B cell (primary cell): ENCODE measurements around the gene ANTXR2. TPM values are rescaled to one million over a fixed set of nuclear protein-coding genes. Genes with fewer than 3 reads are reported as not detected.

ENCODE experiments used
- ATAC-seq: fragments of 200-7000 bp; cut with Tn5 transposase; one replicate; pipeline ENCODE4 v1.10.0; 2021; ENCODE audit warnings: low read depth, mild to moderate bottlenecking, moderate number of reproducible peaks, moderate library complexity
- CTCF ChIA-PET: fragments of 350-600 bp; sonication (Branson Sonifier 250); formaldehyde crosslinking; loops from one replicate; lab custom pipeline; 2021; ENCODE audit warnings: antibody characterized with exemption, inconsistent platforms; lab: Charles Lee
- POLR2A ChIA-PET: fragments of 350-600 bp; sonication (Branson Sonifier 250); formaldehyde crosslinking; loops from one replicate; lab custom pipeline; 2021; ENCODE audit warnings: antibody characterized with exemption; lab: Charles Lee
- DNase-seq: peaks from one replicate; pipeline ENCODE4 v3.0.0; 2013
- H2AFZ ChIP-seq: 2 replicates; pipeline ENCODE4 v1.6.1; 2012; ENCODE audit warnings: mild to moderate bottlenecking, low read depth, low read length; ENCODE audit not compliant: insufficient read depth, poor library complexity, severe bottlenecking
- H3K27ac ChIP-seq, 2 donors: 1 replicate in 1 of 2; 2 replicates in 1 of 2; pipeline ENCODE4 v1.5.1; 2012 to 2013; ENCODE audit warnings: low read length in 2 of 2, mild to moderate bottlenecking in 2 of 2, moderate library complexity in 1 of 2
- H3K27me3 ChIP-seq, 4 experiments: fragments of 200-600 bp in 1 of 4; sonication (generic) in 1 of 4; replicated peaks in 1 of 4; 1 replicate in 2 of 4; 2 replicates in 2 of 4; pipeline versions ENCODE4 v1.6.1 to v1.7.0; 2013 to 2016; ENCODE audit warnings: low read length in 3 of 4, mild to moderate bottlenecking in 2 of 4, mixed read lengths in 1 of 4, moderate library complexity in 1 of 4; ENCODE audit not compliant: insufficient read depth in 4 of 4, control insufficient read depth in 3 of 4; ENCODE audit errors: control extremely low read depth in 1 of 4
- H3K36me3 ChIP-seq, 2 experiments: replicated peaks in 1 of 2; 1 replicate in 1 of 2; 2 replicates in 1 of 2; pipeline versions ENCODE4 v1.6.1 to v1.7.1; 2013; ENCODE audit warnings: low read length in 1 of 2; ENCODE audit not compliant: insufficient read depth in 2 of 2, control insufficient read depth in 1 of 2; ENCODE audit errors: control extremely low read depth in 1 of 2, extremely low read depth in 1 of 2
- H3K4me1 ChIP-seq, 2 donors: fragments of 200-600 bp in 1 of 2; sonication (generic) in 1 of 2; 1 replicate in 1 of 2; 2 replicates in 1 of 2; pipeline versions ENCODE4 v1.5.1 to v1.6.1; 2013 to 2017; ENCODE audit warnings: low read length in 2 of 2; ENCODE audit not compliant: control insufficient read depth in 2 of 2, insufficient read depth in 2 of 2
- H3K4me2 ChIP-seq: replicated peaks from 2 replicates; pipeline ENCODE3; 2012; ENCODE audit warnings: mild to moderate bottlenecking, low read depth, low read length; ENCODE audit not compliant: poor library complexity, severe bottlenecking
- H3K4me3 ChIP-seq, 5 experiments: fragments of 200-600 bp in 1 of 5; sonication (generic) in 1 of 5; 1 replicate in 3 of 5; 2 replicates in 2 of 5; pipeline versions ENCODE4 v1.5.1 to v1.7.0; 2011 to 2016; ENCODE audit warnings: low read length in 4 of 5, mild to moderate bottlenecking in 4 of 5, low read depth in 2 of 5, control low read depth in 1 of 5, moderate library complexity in 1 of 5; ENCODE audit not compliant: insufficient read depth in 1 of 5; ENCODE audit errors: control extremely low read depth in 1 of 5, extremely low read depth in 1 of 5
- H3K79me2 ChIP-seq: fragments of 200-600 bp; sonication (generic); one replicate; pipeline ENCODE4 v1.6.0; 2016; ENCODE audit warnings: low read length; ENCODE audit not compliant: control insufficient read depth, insufficient read depth
- H3K9ac ChIP-seq: fragments of 200-600 bp; sonication (generic); 2 replicates; pipeline ENCODE4 v1.6.1; 2017; ENCODE audit warnings: mild to moderate bottlenecking, low read length, moderate library complexity
- H3K9me3 ChIP-seq, 3 donors: one replicate each; pipeline versions ENCODE4 v1.6.1 to v1.7.1; 2013; ENCODE audit warnings: low read length in 2 of 3; ENCODE audit not compliant: control insufficient read depth in 2 of 3, insufficient read depth in 1 of 3; ENCODE audit errors: control extremely low read depth in 1 of 3
- H4K20me1 ChIP-seq: 2 replicates; pipeline ENCODE4 v1.6.0; 2012; ENCODE audit warnings: mild to moderate bottlenecking, low read length; ENCODE audit not compliant: insufficient read depth, control insufficient read depth, poor library complexity, severe bottlenecking
- H3K27ac Mint-ChIP-seq: one replicate; pipeline ENCODE4 v1.8.0; 2021; ENCODE audit warnings: mixed read lengths
- H3K27me3 Mint-ChIP-seq: one replicate; pipeline ENCODE4 v1.8.0; 2021; ENCODE audit warnings: mixed read lengths
- H3K4me1 Mint-ChIP-seq: one replicate; pipeline ENCODE4 v1.8.0; 2021; ENCODE audit warnings: mixed read lengths
- H3K4me3 Mint-ChIP-seq: one replicate; pipeline ENCODE4 v1.8.0; 2021; ENCODE audit warnings: mixed read lengths
- H3K9me3 Mint-ChIP-seq: one replicate; pipeline ENCODE4 v1.8.0; 2022; ENCODE audit warnings: mixed read lengths; ENCODE audit not compliant: insufficient read depth
- EZH2 ChIP-seq: IDR thresholded peaks from 2 replicates; pipeline ENCODE4 v1.6.1; 2012; ENCODE audit warnings: borderline replicate concordance, low read depth, mild to moderate bottlenecking, moderate library complexity, low read length; ENCODE audit not compliant: insufficient read depth, poor library complexity, severe bottlenecking
- WGBS: methylation state at CpG from one replicate; pipeline ENCODE4 v1.1.5; 2013; ENCODE audit warnings: missing lambda C conversion rate; ENCODE audit not compliant: insufficient coverage; 5-methylcytosine and 5-hydroxymethylcytosine counted together
- intact Hi-C: fragments of 100-400 bp; cut with micrococcal nuclease; formaldehyde crosslinking; loops from one replicate; pipeline ENCODE4 v1.10.0; 2022
- polyA plus RNA-seq: library from polyadenylated mRNA; depleted of rRNA; stranded (reverse); fragments of >200 nt; gene quantifications from 2 replicates; pipeline ENCODE4 v1.2.3, GENCODE V29; 2012
- total RNA-seq, 2 donors: library from RNA; stranded (reverse); fragments of 120-200 nt in 1 of 2; gene quantifications; 1 replicate in 1 of 2; 2 replicates in 1 of 2; pipeline versions ENCODE4 v1.2.3 to v1.2.4, GENCODE V29; 2013 to 2022
- TF ChIP-seq, protein P1 (sequence below): fragments of 200-600 bp; IDR thresholded peaks from one replicate; pipeline ENCODE4 v1.8.0; 2022; ENCODE audit warnings: antibody characterized with exemption, mild to moderate bottlenecking

Gene ANTXR2
- total and polyA plus RNA-seq, 2 donors (not counting 1 experiment from before 2014, with no cell fraction given): 10.6 to 63.0 TPM

GRCh38 chr4:79949178-79949577 lies 123.9 kb downstream of the ANTXR2 start:
- DNase-seq (no peak), ATAC-seq (no peak)
- Histone ChIP-seq H3K27ac (no peak overlapping the region), H3K9ac (no peak overlapping the region), H3K4me3 (no peak overlapping the region), H4K20me1 (no peaks in the 10 kb centered on the region), H2AFZ (no peak overlapping the region), H3K9me3 (no peaks in the 10 kb centered on the region), H3K27me3 (no peaks in the 10 kb centered on the region), H3K36me3 (peaks cover 0 to 1% of the 10 kb centered on the region in 2 experiments), H3K4me2 (no peak overlapping the region), H3K79me2 (no peaks in the 10 kb centered on the region), H3K4me1 (no peaks in the 10 kb centered on the region)
- TF ChIP-seq, protein P1, sequence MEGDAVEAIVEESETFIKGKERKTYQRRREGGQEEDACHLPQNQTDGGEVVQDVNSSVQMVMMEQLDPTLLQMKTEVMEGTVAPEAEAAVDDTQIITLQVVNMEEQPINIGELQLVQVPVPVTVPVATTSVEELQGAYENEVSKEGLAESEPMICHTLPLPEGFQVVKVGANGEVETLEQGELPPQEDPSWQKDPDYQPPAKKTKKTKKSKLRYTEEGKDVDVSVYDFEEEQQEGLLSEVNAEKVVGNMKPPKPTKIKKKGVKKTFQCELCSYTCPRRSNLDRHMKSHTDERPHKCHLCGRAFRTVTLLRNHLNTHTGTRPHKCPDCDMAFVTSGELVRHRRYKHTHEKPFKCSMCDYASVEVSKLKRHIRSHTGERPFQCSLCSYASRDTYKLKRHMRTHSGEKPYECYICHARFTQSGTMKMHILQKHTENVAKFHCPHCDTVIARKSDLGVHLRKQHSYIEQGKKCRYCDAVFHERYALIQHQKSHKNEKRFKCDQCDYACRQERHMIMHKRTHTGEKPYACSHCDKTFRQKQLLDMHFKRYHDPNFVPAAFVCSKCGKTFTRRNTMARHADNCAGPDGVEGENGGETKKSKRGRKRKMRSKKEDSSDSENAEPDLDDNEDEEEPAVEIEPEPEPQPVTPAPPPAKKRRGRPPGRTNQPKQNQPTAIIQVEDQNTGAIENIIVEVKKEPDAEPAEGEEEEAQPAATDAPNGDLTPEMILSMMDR: no peak
- TF ChIP-seq EZH2: no peak
- WGBS: no CpG with 5 or more reads among the region's 2 CpGs
- POLR2A ChIA-PET: no interaction called here
- intact Hi-C loops: no loop called here
- CTCF ChIA-PET: no interaction called here
- Mint-ChIP-seq H3K9me3 (no peaks in the 10 kb centered on the region), H3K4me3 (no peak overlapping the region), H3K27ac (no peak overlapping the region), H3K27me3 (no peaks in the 10 kb centered on the region), H3K4me1 (no peaks in the 10 kb centered on the region)

- POLR2A ChIA-PET: no interaction called here
- no peak overlapping the region for H3K27ac Mint-ChIP-seq
- intact Hi-C loops: no loop called here
Observed at GRCh38 chr4:79948739-79949138, 124.3 kb downstream of the ANTXR2 start.

More at GRCh38 chr4:79948739-79949138, 124.3 kb downstream of the ANTXR2 start:
- Histone ChIP-seq H3K27me3 (no peaks in the 10 kb centered on the region), H3K4me3 (no peak overlapping the region), H3K27ac (no peak overlapping the region), H3K9me3 (no peaks in the 10 kb centered on the region), H2AFZ (no peak overlapping the region), H3K4me1 (no peaks in the 10 kb centered on the region), H3K36me3 (peaks cover 0 to 1% of the 10 kb centered on the region in 2 experiments), H3K79me2 (no peaks in the 10 kb centered on the region), H3K4me2 (no peak overlapping the region), H4K20me1 (no peaks in the 10 kb centered on the region), H3K9ac (no peak overlapping the region)
- no peak for ATAC-seq
- CTCF ChIA-PET: no interaction called here
- no peaks in the 10 kb centered on the region for H3K9me3 Mint-ChIP-seq
- H3K27me3 Mint-ChIP-seq: no peaks in the 10 kb centered on the region
- TF ChIP-seq, protein P1: no peak
- no peak for TF ChIP-seq EZH2
- DNase-seq: no peak
- H3K4me3 Mint-ChIP-seq: no peak overlapping the region
- H3K4me1 Mint-ChIP-seq: no peaks in the 10 kb centered on the region
